ENCODE data around the gene OR2T33. TPM values are rescaled to one million over a fixed set of nuclear protein-coding genes. Genes with fewer than 3 reads are reported as not detected.
"Not testable (repeated sequence)": the region's sequence is repeated elsewhere in the genome, so short reads cannot be mapped to it uniquely, and the experiment has no call there.

The OR2T33 gene
- total and polyA plus RNA-seq, 9 of the 15 experiments (the other 6 are each of a cell fraction or from before 2014, with no cell fraction given), result 0.06 to 0.41 (median 0.27) TPM; not detected in 6

GRCh38 chr1:248259309-248259708 is 18.5 kb downstream of the OR2T33 start:
- H3K9me1 ChIP-seq (ENCODE audit: control insufficient read depth, insufficient read depth, low read length); intact Hi-C loops (cut with micrococcal nuclease); H3K9ac ChIP-seq (ENCODE audit: insufficient read depth in 1 of 2, low read depth in 2 of 2, low read length in 2 of 2); POLR2A ChIA-PET; H2AFZ ChIP-seq (ENCODE audit: low read depth, low read length); FAIRE-seq; H3K4me3 ChIP-seq; H3K27me3 ChIP-seq (ENCODE audit: control insufficient read depth in 2 of 2, insufficient read depth in 2 of 2, low read length in 2 of 2); in situ Hi-C loops (cut with MboI); H4K20me1 ChIP-seq (replicated peaks; ENCODE audit: control insufficient read depth, insufficient read depth, low read length); H3K79me2 ChIP-seq (ENCODE audit: control insufficient read depth, insufficient read depth, low read length); H3K27ac ChIP-seq (ENCODE audit: extremely low read depth, low read depth, low read length); DNase-seq (ENCODE audit: extremely low read depth in 1 of 4, low spot score in 3 of 4); BruUV-seq (replicated peaks); CTCF ChIA-PET (ENCODE audit: low intra/inter-chr PET ratio); H3K9me3 ChIP-seq (replicated peaks; ENCODE audit: control insufficient read depth, insufficient read depth, low read depth, low read length); ATAC-seq; H3K4me1 ChIP-seq (replicated peaks in 1 of 2; ENCODE audit: control insufficient read depth in 2 of 2, insufficient read depth in 2 of 2, low read length in 2 of 2); H3K36me3 ChIP-seq (ENCODE audit: control insufficient read depth, insufficient read depth, low read length); H3K4me2 ChIP-seq (ENCODE audit: insufficient read depth, low read length): not testable (repeated sequence)
- 0% methylated on average over 1 of the region's 1 CpG for WGBS (ENCODE audit: insufficient coverage, low coverage, missing lambda C conversion rate)
- peak; percentile 98 for TF ChIP-seq ZNF324 (CRISPR knock-in tag; IDR thresholded peaks at IDR 0.05)

- intact Hi-C loops (cut with micrococcal nuclease), result loop anchor here (10.0 kb wide), 1 partner anchor 408 kb away; no protein-coding TSS in a partner anchor
- ChIA-PET POLR2A (no interaction called here), CTCF (ENCODE audit: low intra/inter-chr PET ratio) (no interaction called here)
- in situ Hi-C loops (cut with MboI), result no loop called here
- FAIRE-seq, result peak; percentile 78
- Histone ChIP-seq H3K4me2 (ENCODE audit: insufficient read depth, low read length) (no peak overlapping the region), H3K9me1 (ENCODE audit: control insufficient read depth, insufficient read depth, low read length) (no peaks in the 10 kb centered on the region), H3K9me3 (replicated peaks; ENCODE audit: control insufficient read depth, insufficient read depth, low read depth, low read length) (no peaks in the 10 kb centered on the region; the same call in 1 of the 2 replicates), H3K79me2 (ENCODE audit: control insufficient read depth, insufficient read depth, low read length) (no peaks in the 10 kb centered on the region), H3K27me3 (ENCODE audit: control insufficient read depth in 2 of 2, insufficient read depth in 2 of 2, low read length in 2 of 2) (no peaks in the 10 kb centered on the region), H3K27ac (ENCODE audit: extremely low read depth, low read depth, low read length) (no peak overlapping the region), H3K9ac (ENCODE audit: insufficient read depth in 1 of 2, low read depth in 2 of 2, low read length in 2 of 2) (no peak overlapping the region), H3K4me1 (replicated peaks in 1 of 2; ENCODE audit: control insufficient read depth in 2 of 2, insufficient read depth in 2 of 2, low read length in 2 of 2) (no peaks in the 10 kb centered on the region), H3K36me3 (ENCODE audit: control insufficient read depth, insufficient read depth, low read length) (no peaks in the 10 kb centered on the region), H4K20me1 (replicated peaks; ENCODE audit: control insufficient read depth, insufficient read depth, low read length) (no peaks in the 10 kb centered on the region), H3K4me3 (no peak overlapping the region), H2AFZ (ENCODE audit: low read depth, low read length) (no peak overlapping the region)
- 6% methylated on average over 14 of the region's 14 CpGs for WGBS (ENCODE audit: insufficient coverage, low coverage, missing lambda C conversion rate)
- peak; percentile 23 to 37 (median 30) for DNase-seq (ENCODE audit: extremely low read depth in 1 of 4, low spot score in 3 of 4)
- TF ChIP-seq KLF16 (IDR thresholded peaks at IDR 0.05) (0 out of 2 replicates have a peak, but pooled peaks have one; percentile 6), SMAD2 (IDR thresholded peaks at IDR 0.05; ENCODE audit: low read depth, low read length) (no peak), DEAF1 (CRISPR knock-in tag; IDR thresholded peaks at IDR 0.05) (peak; percentile 33; the same call in 1 of the 2 replicates), CTCF (IDR thresholded peaks at IDR 0.05 in 2 of 3, conservative IDR thresholded peaks at IDR 0.05 in 1 of 3; ENCODE audit: insufficient read depth in 2 of 3, low read depth in 1 of 3, low read length in 3 of 3) (peak; percentile 53 to 77 (median 62)), RBBP5 (IDR thresholded peaks at IDR 0.05; ENCODE audit: borderline replicate concordance, insufficient read depth, low read length, poor library complexity, severe bottlenecking) (no peak), ZNF347 (CRISPR knock-in tag; IDR thresholded peaks at IDR 0.05; ENCODE audit: low read depth) (no peak), RAD21 (CRISPR knock-in tag; conservative IDR thresholded peaks at IDR 0.05 in 1 of 2, IDR thresholded peaks at IDR 0.05 in 1 of 2) (peak; percentile 63 to 73)
- BruUV-seq (replicated peaks), result no TSS peak
- ATAC-seq, result peak; percentile 66; the same call in 2 of the 3 replicates
Measured at GRCh38 chr1:248243204-248243603, 34.6 kb downstream of the OR2T33 start.

All from K562 (cell line).